Parathyroid adenoma (tissue), 2 donors: Measurements from ENCODE around the gene ROM1.

Experiments used
- H2AFZ ChIP-seq: fragments of 300-600 bp; sonication (generic); one replicate; pipeline ENCODE4 v1.7.0; 2017; ENCODE audit warnings: antibody characterized with exemption, mild to moderate bottlenecking
- H3K27ac ChIP-seq: fragments of 300-600 bp; sonication (generic); one replicate; pipeline ENCODE4 v1.7.0; 2017
- H3K27me3 ChIP-seq: fragments of 300-600 bp; sonication (generic); one replicate; pipeline ENCODE4 v1.7.0; 2017; ENCODE audit warnings: low read length; ENCODE audit not compliant: control insufficient read depth, insufficient read depth
- H3K36me3 ChIP-seq: fragments of 300-600 bp; sonication (generic); one replicate; pipeline ENCODE4 v1.7.0; 2017; ENCODE audit warnings: low read length; ENCODE audit not compliant: control insufficient read depth, insufficient read depth
- H3K4me1 ChIP-seq: fragments of 300-600 bp; sonication (generic); one replicate; pipeline ENCODE4 v1.7.0; 2017; ENCODE audit warnings: control low read depth
- H3K4me2 ChIP-seq: fragments of 300-600 bp; sonication (generic); one replicate; pipeline ENCODE4 v1.7.0; 2017; ENCODE audit warnings: low read length
- H3K4me3 ChIP-seq: fragments of 300-600 bp; sonication (generic); one replicate; pipeline ENCODE4 v1.7.0; 2017; ENCODE audit warnings: low read depth, low read length
- H3K79me2 ChIP-seq: fragments of 300-600 bp; sonication (generic); one replicate; pipeline ENCODE4 v1.7.0; 2017; ENCODE audit warnings: control low read depth
- H3K9ac ChIP-seq: fragments of 300-600 bp; sonication (generic); one replicate; pipeline ENCODE4 v1.7.0; 2017; ENCODE audit warnings: mild to moderate bottlenecking
- H3K9me3 ChIP-seq: fragments of 300-600 bp; sonication (generic); one replicate; pipeline ENCODE4 v1.7.0; 2017; ENCODE audit warnings: low read length; ENCODE audit not compliant: control insufficient read depth
- CTCF ChIP-seq: fragments of 300-600 bp; sonication (generic); IDR thresholded peaks from one replicate; pipeline ENCODE4 v1.7.0; 2017; ENCODE audit warnings: antibody characterized with exemption, mild to moderate bottlenecking
- donor health status: primary hyperparathyroidism.

Gene ROM1

GRCh38 chr11:62573592-62574362 lies 39.3 kb upstream of the ROM1 start, which contains the start of gene EEF1G:
EEF1G (minus strand) TSS chr11:62573891; CDS start chr11:62573842, 49 bp downstream.
- peak within 1 kb of the TSS; percentile 84 for H3K4me2 ChIP-seq
- H3K27me3 ChIP-seq: no peaks in the 10 kb centered on the region
- H3K36me3 ChIP-seq: no peaks in the 10 kb centered on the region
- H3K4me1 ChIP-seq: no peaks in the 10 kb centered on the region
- H3K79me2 ChIP-seq: no peaks in the 10 kb centered on the region
- peak within 1 kb of the TSS; percentile 88 for H3K4me3 ChIP-seq
- H3K9me3 ChIP-seq: no peaks in the 10 kb centered on the region
- H3K9ac ChIP-seq: peak within 1 kb of the TSS; percentile 53
- no peak for TF ChIP-seq CTCF
- peak within 1 kb of the TSS; percentile 87 for H2AFZ ChIP-seq
- H3K27ac ChIP-seq: peak within 1 kb of the TSS; percentile 80

GRCh38 chr11:62574363-62575071 lies 38.5 kb upstream of the ROM1 start:
- Histone ChIP-seq H3K36me3 (no peaks in the 10 kb centered on the region), H3K79me2 (no peaks in the 10 kb centered on the region), H3K9ac (no peak overlapping the region), H3K4me3 (peak overlapping the region; percentile 88), H2AFZ (peak overlapping the region; percentile 87), H3K9me3 (no peaks in the 10 kb centered on the region), H3K4me1 (no peaks in the 10 kb centered on the region), H3K27ac (peak overlapping the region; percentile 80), H3K27me3 (no peaks in the 10 kb centered on the region), H3K4me2 (peak overlapping the region; percentile 75)
- TF ChIP-seq CTCF: no peak

GRCh38 chr11:62575156-62575555 lies 37.9 kb upstream of the ROM1 start:
- Histone ChIP-seq H3K4me2 (peak overlapping the region; percentile 75), H3K9me3 (no peaks in the 10 kb centered on the region), H3K27me3 (no peaks in the 10 kb centered on the region), H3K9ac (no peak overlapping the region), H3K4me3 (no peak overlapping the region), H3K27ac (peak overlapping the region; percentile 29), H3K79me2 (no peaks in the 10 kb centered on the region), H3K36me3 (no peaks in the 10 kb centered on the region), H2AFZ (no peak overlapping the region), H3K4me1 (no peaks in the 10 kb centered on the region)
- TF ChIP-seq CTCF: no peak

GRCh38 chr11:62575837-62576236 lies 37.2 kb upstream of the ROM1 start:
- H3K27me3 ChIP-seq: no peaks in the 10 kb centered on the region
- no peak overlapping the region for H3K9ac ChIP-seq
- H3K36me3 ChIP-seq: no peaks in the 10 kb centered on the region
- TF ChIP-seq CTCF: no peak
- no peaks in the 10 kb centered on the region for H3K4me1 ChIP-seq
- no peak overlapping the region for H2AFZ ChIP-seq
- peak overlapping the region; percentile 69 for H3K27ac ChIP-seq
- no peak overlapping the region for H3K4me2 ChIP-seq
- no peak overlapping the region for H3K4me3 ChIP-seq
- H3K9me3 ChIP-seq: no peaks in the 10 kb centered on the region
- H3K79me2 ChIP-seq: no peaks in the 10 kb centered on the region
